GM21528 (cell line): Measurements from ENCODE around the gene ERMARD.

Experiments used
- ATAC-seq: cut with Tn5 transposase; IDR thresholded peaks from one replicate; pipeline ENCODE4 v1.9.1; 2021; ENCODE audit warnings: mild to moderate bottlenecking, moderate library complexity; ENCODE audit not compliant: unreplicated experiment, low FRiP score

ERMARD gene

GRCh38 chr6:169816975-169817374, 65.6 kb downstream of the ERMARD start:
- no peak for ATAC-seq

- no peak for ATAC-seq
Measured at GRCh38 chr6:169820358-169820757, 68.9 kb downstream of the ERMARD start.

GRCh38 chr6:169824021-169824420, 72.6 kb downstream of the ERMARD start:
- ATAC-seq = no peak

- no peak for ATAC-seq
Measured at GRCh38 chr6:169824848-169825557, 73.6 kb downstream of the ERMARD start.

- ATAC-seq = no peak
Measured at GRCh38 chr6:169825558-169826225, 74.3 kb downstream of the ERMARD start.

- no peak for ATAC-seq
Measured at GRCh38 chr6:169826697-169827096, 75.3 kb downstream of the ERMARD start.

- no peak for ATAC-seq
Measured at GRCh38 chr6:169827290-169827717, 75.9 kb downstream of the ERMARD start.

- no peak for ATAC-seq
Measured at GRCh38 chr6:169828176-169828575, 76.8 kb downstream of the ERMARD start.

- ATAC-seq = no peak
Measured at GRCh38 chr6:169829786-169830185, 78.4 kb downstream of the ERMARD start.

- no peak for ATAC-seq
Measured at GRCh38 chr6:169830876-169831275, 79.5 kb downstream of the ERMARD start.
